AG04449 (cell line): Measurements from ENCODE around the gene ALDH18A1.

Experiments used
- CTCF ChIA-PET: fragments of 350-600 bp; formaldehyde crosslinking; extraction: SDS; loops from one replicate; lab custom pipeline; 2021; ENCODE audit warnings: antibody characterized with exemption; lab: Yijun Ruan, JAX
- POLR2A ChIA-PET: fragments of 400-600, 350-600 bp; formaldehyde crosslinking; extraction: SDS; loops from one replicate; lab custom pipeline; 2020; ENCODE audit warnings: antibody characterized with exemption, inconsistent platforms; lab: Yijun Ruan, JAX
- DNase-seq: peaks from one replicate; pipeline ENCODE4 v3.0.0-alpha.2; 2010; ENCODE audit warnings: low read depth, low spot score
- H3K4me3 ChIP-seq: 2 replicates; pipeline ENCODE4 v1.5.1; 2011; ENCODE audit warnings: low read depth, mild to moderate bottlenecking, control low read depth, low read length
- TF ChIP-seq, protein P1 (sequence below): IDR thresholded peaks from one replicate; pipeline ENCODE4 v1.5.1; 2011; ENCODE audit warnings: mild to moderate bottlenecking, moderate library complexity, low read length, control low read depth, inconsistent platforms; ENCODE audit not compliant: insufficient read depth; ENCODE audit errors: missing control alignments

Gene ALDH18A1

DNA sequence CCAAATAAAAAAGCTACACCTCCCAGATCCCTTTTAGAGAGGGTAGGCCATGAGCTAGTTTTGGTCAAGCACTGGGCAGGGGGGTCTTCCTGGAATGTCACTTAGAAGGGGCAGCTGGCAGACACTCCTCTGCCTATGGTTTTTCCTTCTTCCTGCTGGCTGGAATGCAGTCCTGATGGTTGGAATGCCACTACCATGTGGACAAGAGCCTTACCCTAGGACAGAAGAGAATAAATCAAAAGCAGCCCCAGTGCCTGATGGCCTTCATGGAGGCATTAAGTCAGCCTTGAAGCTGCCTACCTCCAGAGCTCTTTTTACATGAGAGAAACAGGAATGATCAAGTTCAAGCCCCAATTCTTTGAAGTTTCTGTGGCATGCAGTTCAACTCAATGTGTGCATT, 51.9 kb downstream of the ALDH18A1 start:
- POLR2A ChIA-PET: interaction anchor here (1.0 to 1.2 kb wide), 2 partner anchors 13 to 160 kb away, joined by 3 to 5 read pairs; no protein-coding TSS in a partner anchor
- CTCF ChIA-PET: interaction anchor here (0.9 to 13.9 kb wide), 13 partner anchors 9 to 975 kb away, joined by 3 to 299 read pairs (median 4); partner anchors contain the start of gene TCTN3
- TF ChIP-seq, protein P1, sequence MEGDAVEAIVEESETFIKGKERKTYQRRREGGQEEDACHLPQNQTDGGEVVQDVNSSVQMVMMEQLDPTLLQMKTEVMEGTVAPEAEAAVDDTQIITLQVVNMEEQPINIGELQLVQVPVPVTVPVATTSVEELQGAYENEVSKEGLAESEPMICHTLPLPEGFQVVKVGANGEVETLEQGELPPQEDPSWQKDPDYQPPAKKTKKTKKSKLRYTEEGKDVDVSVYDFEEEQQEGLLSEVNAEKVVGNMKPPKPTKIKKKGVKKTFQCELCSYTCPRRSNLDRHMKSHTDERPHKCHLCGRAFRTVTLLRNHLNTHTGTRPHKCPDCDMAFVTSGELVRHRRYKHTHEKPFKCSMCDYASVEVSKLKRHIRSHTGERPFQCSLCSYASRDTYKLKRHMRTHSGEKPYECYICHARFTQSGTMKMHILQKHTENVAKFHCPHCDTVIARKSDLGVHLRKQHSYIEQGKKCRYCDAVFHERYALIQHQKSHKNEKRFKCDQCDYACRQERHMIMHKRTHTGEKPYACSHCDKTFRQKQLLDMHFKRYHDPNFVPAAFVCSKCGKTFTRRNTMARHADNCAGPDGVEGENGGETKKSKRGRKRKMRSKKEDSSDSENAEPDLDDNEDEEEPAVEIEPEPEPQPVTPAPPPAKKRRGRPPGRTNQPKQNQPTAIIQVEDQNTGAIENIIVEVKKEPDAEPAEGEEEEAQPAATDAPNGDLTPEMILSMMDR: no peak
- DNase-seq: no peak
- H3K4me3 ChIP-seq: no peak overlapping the region

DNA sequence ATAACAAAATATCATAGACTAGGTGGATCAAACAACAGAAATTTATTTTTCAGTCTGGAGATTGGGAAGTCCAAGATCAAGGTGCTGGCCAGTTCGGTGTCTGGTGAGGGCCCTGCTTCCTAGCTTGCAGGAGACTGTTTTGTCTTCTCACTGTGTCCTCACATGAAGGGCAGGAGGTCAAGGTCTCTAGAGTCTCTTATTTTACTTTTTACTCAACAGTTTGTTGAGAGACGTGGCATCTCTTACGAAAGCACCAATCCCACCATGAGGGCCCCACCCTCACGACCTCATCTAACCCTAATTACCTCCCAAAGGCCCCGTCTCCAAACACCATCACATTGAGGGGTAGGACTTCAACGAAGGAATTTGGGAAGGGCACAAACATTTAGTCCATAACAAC, 54.1 kb downstream of the ALDH18A1 start:
- CTCF ChIA-PET: interaction anchor here (0.7 to 13.9 kb wide), 16 partner anchors 8 to 469 kb away, joined by 3 to 299 read pairs (median 4); no protein-coding TSS in a partner anchor
- TF ChIP-seq, protein P1: no peak
- POLR2A ChIA-PET: no interaction called here

DNA sequence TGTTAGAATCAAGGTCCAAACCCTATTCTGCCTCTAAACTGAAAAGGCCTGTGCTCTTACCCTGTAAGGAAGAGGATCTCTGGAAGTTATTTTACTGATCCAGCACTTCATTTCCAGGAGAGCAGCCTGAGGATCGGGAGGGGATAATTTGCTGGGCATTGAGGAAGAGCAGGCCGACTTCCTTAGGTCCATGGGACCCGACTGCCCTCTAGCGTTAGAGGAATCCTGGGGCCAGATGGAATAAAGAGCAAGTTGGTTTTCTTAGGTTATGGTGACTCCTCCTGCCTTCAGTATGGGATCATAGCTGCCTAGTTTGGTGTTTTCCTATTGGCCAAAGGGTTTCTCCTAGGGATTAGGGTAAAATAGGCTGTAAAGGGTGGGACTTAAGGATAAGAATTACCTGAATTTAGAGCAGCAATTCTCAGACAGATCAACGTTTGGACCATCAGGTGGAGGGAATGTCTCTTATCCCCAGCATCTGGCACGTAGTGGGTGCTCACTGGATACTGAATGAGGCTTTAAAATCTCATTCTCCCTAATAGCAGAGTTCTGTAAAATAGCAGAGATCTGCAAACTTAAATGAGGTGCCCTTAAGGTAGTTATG, 55.3 kb downstream of the ALDH18A1 start:
- TF ChIP-seq, protein P1: peak; percentile 90

More for the DNA sequence above, 54.1 kb downstream of the ALDH18A1 start:
- DNase-seq: no peak
- H3K4me3 ChIP-seq: no peak overlapping the region

DNA sequence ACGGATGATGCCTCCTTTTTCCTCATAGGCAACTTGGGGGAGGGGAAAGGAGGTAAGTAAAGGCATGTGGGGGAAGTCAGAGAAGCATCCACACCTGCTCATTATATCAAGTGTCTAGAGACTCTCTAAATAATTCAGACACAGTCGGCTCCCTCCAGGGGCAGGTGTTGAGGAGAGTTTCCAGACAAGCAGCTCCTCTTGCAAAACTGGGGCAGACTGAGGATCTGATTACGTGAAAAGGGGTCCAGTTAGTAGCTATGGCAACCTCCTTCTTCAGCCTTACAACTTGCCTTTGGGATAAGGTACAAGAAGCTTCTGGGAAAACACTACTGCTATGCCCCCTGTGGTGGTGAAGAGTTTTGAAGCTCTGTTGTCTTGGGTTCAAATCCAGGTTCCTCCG, 56.4 kb downstream of the ALDH18A1 start:
- TF ChIP-seq, protein P1: no peak
- POLR2A ChIA-PET: no interaction called here
- CTCF ChIA-PET: interaction anchor here (0.6 to 13.9 kb wide), 11 partner anchors 11 to 422 kb away, joined by 3 to 299 read pairs (median 5); no protein-coding TSS in a partner anchor
- DNase-seq: no peak
- no peak overlapping the region for H3K4me3 ChIP-seq

More for the DNA sequence above, 55.3 kb downstream of the ALDH18A1 start:
- ChIA-PET CTCF (interaction anchor here (0.6 to 13.9 kb wide), 17 partner anchors 9 to 564 kb away, joined by 3 to 299 read pairs (median 5); no protein-coding TSS in a partner anchor), POLR2A (no interaction called here)
- no peak overlapping the region for H3K4me3 ChIP-seq
- peak; percentile 65 for DNase-seq

DNA sequence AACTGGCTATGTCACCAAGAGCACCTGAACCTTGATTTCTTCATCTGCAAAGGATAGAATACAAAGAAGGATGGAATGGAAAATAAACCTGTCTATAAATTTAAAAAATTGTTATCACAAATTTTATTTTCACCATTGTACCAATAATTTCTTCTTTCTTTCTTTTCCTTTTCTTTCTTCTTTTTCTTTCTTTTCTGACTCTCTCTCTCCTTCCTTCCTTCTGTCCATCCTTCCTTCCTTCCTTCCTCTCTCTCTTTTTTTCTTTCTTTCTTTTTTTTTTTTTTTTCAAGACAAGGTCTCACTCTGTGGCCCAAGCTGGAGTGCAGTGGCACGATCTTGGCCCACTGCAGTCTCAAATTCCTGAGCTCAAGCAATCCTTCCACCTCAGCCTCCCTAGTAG, 58.7 kb downstream of the ALDH18A1 start:
- no peak overlapping the region for H3K4me3 ChIP-seq
- no peak for DNase-seq
- TF ChIP-seq, protein P1: no peak
- ChIA-PET POLR2A (no interaction called here), CTCF (interaction anchor here (3.0 to 13.9 kb wide), 3 partner anchors 152 to 223 kb away, joined by 12 to 299 read pairs (median 72); no protein-coding TSS in a partner anchor)

DNA sequence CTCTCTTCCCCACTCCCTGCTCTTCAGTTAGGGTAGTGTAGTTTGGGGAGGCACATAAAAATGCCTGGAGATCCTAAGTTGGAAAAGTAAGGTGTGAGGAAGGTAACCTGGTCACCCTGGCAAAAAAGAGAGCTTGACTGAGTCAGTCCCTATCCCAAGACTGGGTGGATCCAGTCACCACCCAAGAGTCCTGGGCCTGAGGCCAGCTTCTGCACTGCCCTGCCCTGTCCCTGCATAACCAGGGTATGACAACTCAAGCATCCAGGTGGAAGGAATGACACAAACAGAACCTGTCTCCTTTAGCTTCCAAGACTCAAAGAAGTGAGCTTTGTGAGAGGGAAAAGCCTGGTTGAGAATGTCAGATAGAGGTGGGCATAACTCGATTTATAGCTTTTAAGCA, 68.5 kb downstream of the ALDH18A1 start:
- ChIA-PET CTCF (interaction anchor here (0.7 to 1.9 kb wide), 4 partner anchors 12 to 214 kb away, joined by 3 to 7 read pairs (median 3); no protein-coding TSS in a partner anchor), POLR2A (no interaction called here)
- H3K4me3 ChIP-seq: no peak overlapping the region
- DNase-seq: no peak
- TF ChIP-seq, protein P1: no peak
